ENCODE measurements around the gene SPDYE4.

- TF ChIP-seq CTCF (conservative IDR thresholded peaks at IDR 0.05; ENCODE audit: low read length): no peak
- no peak for TF ChIP-seq EZH2phosphoT487 (IDR thresholded peaks at IDR 0.05; ENCODE audit: borderline replicate concordance, low read depth, low read length)
Measured at GRCh38 chr17:8712698-8713097, 45.6 kb downstream of the SPDYE4 start.

Data from OCI-LY7 (cell line).